Measurements from ENCODE around the gene CORO7.

DNA sequence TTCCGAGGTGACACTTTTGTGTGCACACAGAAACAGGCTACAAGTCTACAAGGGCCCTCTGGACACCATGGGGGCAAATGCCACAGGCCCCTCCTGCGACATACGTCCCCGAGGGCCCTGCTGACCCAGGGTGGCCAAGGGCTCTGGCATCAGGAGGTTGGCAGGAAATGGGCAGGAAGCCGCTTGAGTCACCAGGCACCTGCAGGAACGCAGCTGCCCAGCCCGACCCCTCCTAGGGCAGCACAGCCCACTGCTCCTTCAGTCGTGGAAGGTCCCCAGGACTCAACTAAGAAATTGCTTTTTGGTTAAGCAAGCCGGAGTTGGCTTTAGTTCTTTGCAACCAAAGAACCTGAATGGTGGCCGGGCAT, 8.1 kb downstream of the CORO7 start:
- TF ChIP-seq, protein P1, sequence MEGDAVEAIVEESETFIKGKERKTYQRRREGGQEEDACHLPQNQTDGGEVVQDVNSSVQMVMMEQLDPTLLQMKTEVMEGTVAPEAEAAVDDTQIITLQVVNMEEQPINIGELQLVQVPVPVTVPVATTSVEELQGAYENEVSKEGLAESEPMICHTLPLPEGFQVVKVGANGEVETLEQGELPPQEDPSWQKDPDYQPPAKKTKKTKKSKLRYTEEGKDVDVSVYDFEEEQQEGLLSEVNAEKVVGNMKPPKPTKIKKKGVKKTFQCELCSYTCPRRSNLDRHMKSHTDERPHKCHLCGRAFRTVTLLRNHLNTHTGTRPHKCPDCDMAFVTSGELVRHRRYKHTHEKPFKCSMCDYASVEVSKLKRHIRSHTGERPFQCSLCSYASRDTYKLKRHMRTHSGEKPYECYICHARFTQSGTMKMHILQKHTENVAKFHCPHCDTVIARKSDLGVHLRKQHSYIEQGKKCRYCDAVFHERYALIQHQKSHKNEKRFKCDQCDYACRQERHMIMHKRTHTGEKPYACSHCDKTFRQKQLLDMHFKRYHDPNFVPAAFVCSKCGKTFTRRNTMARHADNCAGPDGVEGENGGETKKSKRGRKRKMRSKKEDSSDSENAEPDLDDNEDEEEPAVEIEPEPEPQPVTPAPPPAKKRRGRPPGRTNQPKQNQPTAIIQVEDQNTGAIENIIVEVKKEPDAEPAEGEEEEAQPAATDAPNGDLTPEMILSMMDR (IDR thresholded peaks at IDR 0.05): no peak
- TF ChIP-seq POLR2AphosphoS5 (IDR thresholded peaks at IDR 0.05): no peak
- no peak for TF ChIP-seq POLR2A (IDR thresholded peaks at IDR 0.05)
- TF ChIP-seq EP300 (IDR thresholded peaks at IDR 0.05; ENCODE audit: low read depth): no peak

All from transverse colon (tissue), 4 donors.